GM18868 (cell line): ENCODE measurements around the gene NPPB.

ENCODE experiments used
- ATAC-seq: cut with Tn5 transposase; IDR thresholded peaks from one replicate; pipeline ENCODE4 v1.9.1; 2021; ENCODE audit warnings: mild to moderate bottlenecking, moderate library complexity; ENCODE audit not compliant: unreplicated experiment

The NPPB gene

DNA sequence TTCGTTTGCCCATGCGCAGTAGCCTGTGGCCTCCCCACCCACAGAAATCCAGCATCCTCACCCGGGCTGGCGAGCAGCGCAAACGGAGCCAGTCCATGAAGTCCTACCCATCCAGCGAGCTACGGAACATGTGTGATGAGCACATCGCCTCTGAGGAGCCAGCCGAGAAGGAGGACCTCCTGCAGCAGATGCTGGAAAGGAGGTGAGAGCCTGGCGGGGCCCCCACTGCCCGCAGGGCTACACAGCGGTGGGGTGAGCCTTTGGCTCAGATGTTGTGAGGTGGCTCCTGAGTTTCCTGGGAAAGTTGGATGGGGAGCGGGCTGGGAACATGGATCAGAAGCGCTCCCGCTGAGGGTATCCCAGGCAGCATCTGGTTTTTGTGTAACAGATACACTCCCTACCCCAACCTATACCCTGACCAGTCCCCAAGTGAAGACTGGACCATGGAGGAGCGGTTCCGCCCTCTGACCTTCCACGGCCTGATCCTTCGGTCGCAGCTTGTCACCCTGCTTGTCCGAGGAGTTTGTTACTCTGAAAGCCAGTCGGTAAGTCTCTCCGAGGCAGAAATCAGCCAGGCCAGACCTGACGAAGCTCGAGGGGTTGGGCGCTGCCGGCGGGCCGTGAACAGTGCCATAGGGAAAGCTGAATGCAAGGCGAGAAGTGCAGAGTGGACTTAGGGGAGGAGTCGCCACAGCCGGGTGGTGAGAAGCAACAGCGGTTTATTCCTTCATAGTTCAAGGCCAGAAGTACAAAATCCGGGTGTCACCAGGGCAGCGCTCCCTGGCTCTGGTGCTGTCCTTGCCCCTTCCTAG lies 21.6 kb downstream of the NPPB start:
- ATAC-seq = no peak

DNA sequence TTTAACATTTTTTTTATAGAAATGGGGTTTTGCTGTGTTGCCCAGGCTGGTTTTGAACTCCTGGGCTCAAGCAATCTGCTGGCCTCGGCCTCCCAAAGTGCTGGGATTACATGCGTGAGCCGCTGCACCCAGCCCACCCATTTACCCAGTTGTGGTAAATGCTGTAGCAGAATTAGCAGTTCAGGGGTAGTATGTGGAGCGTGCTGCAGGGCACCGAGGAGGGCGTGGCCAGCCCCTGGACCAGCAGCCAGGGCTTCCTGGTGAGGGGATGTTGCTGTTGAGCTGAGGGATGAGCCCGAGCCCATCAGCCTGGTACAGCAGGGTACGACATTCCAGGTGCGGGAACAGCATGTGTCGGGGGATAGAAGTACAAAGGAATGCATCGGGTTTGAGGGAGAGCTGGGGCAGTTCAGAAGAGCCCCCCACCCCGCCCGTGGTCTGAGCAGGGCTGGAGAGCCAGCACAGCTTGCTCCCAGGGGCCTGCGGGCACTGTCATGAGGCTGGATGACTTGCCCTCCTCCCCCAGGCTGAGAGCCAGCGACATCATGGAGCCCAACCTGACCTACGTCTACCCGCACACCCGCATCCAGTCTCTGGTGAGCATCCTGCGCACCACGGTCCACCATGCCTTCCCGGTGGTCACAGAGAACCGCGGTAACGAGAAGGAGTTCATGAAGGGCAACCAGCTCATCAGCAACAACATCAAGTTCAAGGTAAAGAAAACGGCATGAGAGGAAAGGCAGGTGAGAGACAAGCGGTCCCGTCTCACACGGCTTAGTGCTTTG lies 23.1 kb downstream of the NPPB start:
- no peak for ATAC-seq

DNA sequence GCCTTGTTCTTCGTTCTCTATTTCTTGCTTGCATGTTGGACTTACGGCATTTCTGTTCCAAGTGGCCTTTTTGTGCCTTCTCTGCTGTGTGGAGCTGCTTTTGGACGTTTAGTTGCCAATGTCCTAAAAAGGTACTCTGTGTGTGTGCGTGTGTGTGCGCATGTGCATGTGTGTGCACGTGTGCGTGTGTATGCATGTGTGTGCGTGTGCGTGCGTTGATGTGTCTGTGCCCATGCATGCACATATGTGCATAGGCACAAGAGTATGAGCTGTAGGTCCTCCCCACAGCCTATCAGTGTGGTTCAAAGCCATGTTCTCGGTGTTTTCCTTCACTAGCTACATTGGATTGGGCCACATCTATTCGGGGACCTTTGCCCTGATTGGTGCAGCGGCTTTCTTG lies 24.8 kb downstream of the NPPB start:
- ATAC-seq = no peak

DNA sequence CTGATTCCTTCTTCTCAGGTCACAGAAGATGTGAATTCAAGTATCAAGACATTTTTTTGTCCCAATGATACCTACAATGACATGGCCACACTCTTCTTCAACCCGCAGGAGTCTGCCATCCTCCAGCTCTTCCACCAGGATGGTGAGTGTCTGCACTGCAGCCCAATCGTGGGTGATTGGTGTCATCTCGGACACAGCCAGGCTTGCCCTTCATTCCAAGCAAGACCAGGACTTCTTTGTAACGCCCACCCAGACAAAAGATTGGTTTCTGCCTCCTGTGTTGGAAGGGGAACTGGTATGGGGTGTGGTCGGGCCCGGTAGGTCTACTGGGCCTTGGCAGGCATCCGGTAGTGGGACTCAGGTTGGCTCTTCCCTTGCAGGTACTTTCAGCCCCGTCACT lies 25.2 kb downstream of the NPPB start:
- ATAC-seq = no peak

DNA sequence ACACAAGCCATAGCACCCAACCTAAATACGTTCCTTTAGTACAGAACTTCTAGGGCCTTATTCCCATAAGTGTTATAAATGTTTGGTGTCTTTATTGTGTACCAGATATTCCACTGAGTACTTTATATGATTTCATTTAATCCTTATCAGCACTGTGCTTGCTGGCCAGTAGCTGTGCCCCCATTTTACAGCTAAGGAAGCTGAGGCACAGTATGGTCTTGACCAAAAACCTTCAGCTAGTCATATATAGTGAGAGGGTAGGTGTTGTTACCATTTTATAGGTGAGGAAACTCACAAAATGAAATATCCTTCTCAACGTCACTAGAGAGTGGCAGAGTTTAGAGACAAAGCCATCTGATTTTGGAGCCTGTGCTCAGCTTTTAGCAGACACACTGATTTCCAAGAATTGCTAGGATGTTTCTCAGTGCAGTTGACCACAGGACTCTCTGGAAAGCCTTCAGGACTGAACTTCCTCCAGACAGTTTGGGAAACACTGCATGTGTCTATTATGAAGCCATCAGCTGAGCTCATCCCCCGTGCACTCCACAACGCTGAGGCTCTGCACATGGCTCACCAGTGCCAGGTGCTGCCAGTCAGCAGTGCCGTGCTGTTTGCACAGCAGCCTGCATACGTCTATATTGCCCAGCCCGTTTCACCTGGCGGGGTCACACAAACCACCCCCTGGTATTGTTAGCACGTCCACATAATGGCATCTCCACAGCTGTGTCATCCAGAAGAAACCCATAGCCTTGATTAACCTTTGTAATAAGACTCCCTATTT lies 26.6 kb downstream of the NPPB start:
- no peak for ATAC-seq

DNA sequence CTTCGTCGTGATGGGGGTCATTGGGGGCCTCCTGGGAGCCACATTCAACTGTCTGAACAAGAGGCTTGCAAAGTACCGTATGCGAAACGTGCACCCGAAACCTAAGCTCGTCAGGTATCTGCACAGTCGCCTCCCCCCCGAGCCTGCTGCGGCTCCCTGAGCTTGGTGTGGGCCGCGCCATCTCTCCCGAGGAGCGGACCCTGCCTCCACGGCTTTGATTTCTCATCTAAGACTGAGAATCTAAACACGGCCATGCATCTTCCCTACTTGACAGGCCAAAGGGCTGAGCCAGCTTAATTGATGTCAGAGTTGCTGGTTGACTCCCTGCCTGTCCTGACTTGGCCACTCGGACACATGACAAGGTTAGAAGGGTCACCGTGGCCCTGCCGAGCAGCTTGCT lies 30.2 kb downstream of the NPPB start:
- no peak for ATAC-seq

DNA sequence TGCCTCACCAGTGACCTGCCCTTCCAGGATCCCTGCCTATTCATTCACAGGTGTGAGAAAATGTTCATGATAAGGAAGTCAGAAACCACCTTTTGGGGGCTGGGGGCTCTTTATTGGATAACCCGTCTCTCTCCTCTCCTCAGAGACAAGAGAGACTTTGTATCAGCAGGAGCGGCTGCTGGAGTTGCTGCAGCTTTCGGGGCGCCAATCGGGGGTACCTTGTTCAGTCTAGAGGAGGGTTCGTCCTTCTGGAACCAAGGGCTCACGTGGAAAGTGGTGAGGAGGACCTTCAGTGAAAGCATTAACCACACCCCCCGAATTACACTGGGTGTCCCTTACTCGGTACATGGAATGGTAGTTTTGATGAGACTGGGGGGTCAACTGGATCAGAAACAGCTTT lies 31.8 kb downstream of the NPPB start:
- ATAC-seq = no peak

DNA sequence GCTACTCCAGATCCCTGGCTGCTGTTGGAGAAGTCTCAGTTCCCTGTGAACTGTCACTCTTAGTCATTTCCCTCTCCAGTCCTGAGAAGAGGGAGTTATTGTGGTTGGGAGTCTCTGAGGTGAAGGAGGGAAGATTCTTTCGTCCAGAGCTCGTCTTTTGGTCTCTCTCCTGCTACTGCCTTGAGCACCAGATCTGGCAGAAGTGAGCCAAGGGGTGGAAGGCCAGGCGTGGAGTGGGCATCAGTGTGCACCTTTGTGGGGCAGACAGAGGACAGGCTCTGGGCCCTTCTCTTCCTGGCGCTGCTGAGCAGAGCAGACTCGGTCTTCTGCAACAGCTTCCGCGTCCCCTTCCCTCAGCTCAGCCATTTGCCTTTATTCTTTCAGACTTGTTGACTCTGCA lies 33.6 kb downstream of the NPPB start:
- ATAC-seq = no peak

DNA sequence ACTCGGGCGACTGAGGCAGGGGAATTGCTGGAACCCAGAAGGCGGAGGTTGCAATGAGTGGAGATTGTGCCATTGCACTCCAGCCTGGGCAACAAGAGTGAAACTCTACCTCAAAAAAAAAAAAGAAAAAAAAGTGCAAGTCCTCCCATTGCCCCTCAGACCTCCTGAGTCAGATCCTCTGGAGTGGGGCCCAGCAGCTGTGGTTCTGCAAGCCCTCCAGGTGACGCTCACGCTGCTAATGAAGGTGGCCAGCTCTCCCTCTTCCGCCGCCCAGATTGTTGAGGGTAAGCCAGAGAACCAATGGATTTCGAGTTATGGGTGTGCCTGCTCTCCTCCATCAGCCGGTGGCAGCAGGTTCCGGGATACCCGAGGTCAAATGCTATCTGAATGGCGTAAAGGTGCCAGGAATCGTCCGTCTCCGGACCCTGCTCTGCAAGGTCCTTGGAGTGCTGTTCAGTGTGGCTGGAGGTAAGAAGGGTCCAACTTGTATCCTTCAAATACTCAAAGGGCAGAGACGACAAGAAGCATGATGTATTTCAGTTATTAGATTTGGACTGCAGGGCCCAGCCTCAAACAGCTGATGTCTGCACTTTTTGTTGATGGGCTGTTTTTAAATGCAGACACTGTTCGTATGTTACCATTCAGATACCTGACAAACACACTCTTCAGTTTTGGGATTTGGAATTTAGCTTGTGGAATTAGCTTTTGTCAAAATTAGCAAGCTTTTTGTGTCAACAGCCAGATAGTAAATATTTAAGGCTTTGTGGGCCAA lies 35.2 kb downstream of the NPPB start:
- no peak for ATAC-seq

DNA sequence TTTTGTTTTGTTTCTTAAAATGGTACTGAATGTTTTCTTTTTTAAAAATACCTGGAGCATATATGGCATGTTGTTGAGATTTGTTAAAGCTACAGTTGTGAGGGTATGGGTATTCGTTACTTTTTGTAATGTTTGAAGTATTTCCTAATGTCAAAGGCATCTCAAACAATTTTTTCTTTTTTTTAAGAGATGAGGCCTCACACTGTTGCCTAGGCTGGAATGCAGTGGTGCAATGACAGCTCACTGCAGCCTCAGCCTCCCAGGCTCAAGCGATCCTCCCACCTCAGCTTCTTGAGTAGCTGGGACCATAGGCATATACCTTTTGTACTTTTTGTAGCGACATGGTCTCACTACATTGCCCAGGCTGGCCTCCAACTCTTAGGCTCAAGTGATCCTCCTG lies 36.7 kb downstream of the NPPB start:
- no peak for ATAC-seq

DNA sequence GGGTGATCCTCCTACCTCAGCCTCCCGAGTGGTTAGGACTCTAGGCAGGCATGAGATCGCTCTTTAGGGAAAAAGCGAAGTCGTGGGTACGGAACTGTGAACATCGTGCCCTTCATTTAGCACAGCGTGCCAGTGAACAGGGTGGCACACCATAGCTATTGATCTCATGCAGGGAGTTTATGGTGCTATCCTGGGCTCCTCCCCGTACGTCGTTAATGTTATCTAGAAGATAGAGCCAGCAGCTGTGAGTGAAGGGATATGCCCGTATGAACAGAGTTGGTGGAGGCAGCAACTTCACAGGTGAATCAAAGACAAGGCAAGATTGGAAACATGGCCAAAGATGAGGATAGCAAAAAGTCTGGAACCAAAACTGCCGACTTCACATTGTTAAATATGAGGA lies 41.6 kb downstream of the NPPB start:
- no peak for ATAC-seq

DNA sequence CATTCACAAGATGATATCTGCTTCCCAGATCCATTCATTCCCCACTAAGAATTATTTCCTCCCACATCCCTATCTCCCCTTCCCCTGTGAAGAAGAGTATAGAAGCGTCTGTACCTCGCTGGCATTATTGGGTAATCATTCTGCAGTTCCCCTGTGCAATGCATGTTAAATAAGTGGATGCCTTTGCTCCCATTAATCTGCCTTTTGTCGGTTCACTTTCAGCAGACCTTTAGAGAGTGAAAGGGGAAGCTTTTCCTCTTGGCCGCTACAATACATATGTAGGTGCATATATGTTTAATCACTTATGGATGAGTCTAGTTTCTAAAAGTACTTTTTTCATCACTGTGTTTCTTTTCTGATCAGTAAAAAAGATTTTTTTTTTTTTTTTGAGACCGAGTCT lies 45.7 kb downstream of the NPPB start:
- no peak for ATAC-seq
